GM21515 (cell line): ENCODE results near the gene AIG1.

Experiments
- ATAC-seq: cut with Tn5 transposase; IDR thresholded peaks from one replicate; pipeline ENCODE4 v1.9.1; 2021; ENCODE audit not compliant: unreplicated experiment

Gene AIG1

DNA sequence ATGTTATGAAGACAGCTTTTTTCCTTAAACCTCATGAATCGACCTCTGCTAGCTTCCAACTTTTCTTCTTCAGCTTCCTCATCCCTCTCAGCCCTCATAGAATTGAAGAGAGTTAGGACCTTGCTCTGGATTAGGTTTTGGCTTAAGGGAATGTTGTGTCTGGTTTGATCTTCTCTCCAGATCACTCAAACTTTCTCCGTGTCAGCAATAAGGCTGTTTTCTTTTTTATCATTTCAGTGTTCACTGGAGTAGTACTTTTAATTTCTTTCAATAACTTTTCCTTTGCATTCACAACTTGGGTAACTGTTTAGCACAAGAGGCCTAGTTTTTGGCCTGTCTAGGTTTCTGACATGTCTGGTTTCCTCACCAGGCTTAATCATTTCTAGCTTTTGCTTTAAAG lies 32.6 kb downstream of the AIG1 start:
- no peak for ATAC-seq

DNA sequence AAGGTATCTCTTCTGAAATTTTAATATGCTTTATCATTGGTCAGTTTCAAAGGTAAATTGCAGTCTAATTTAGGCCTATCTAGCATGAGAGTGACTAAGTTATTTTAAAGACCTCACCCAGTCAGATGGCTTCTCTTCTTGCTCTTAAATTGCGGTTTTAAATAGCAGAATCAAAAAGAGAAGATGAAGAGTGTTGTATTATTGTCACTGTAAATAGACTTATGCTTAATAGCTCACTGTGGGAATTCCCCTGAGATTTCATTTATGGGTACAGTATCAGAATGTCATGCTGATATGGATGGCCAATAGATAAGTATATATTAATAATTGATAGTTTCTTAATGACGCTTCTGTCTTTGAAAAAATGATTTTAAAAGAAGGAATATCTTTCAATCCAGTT lies 35.7 kb downstream of the AIG1 start:
- no peak for ATAC-seq

DNA sequence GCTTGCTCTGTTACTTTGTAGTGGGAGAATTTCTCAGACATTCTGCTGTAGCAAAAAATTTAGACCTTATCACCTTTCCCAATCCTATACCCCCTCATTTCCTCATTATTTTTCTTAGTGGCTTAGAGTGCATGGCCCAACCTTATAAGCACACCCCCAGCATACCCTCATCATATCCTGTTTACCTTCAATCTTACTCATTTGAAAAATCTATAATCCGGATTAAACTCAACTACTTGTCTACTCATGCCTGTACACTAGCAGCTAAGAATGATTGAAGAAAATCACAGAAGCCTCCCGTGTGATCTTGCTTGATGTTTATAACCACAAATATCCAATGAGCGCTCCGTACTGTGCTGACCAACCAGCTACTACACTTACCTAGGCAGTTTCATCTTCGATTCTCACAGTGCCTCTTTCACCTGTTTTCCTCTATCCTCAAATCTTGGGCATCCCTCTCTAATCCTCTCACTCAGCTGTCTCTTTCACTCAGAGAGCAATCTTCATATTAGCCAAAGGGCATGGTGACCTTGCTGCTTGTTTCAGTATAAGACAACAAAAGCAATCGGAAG lies 36.6 kb downstream of the AIG1 start:
- ATAC-seq: no peak

DNA sequence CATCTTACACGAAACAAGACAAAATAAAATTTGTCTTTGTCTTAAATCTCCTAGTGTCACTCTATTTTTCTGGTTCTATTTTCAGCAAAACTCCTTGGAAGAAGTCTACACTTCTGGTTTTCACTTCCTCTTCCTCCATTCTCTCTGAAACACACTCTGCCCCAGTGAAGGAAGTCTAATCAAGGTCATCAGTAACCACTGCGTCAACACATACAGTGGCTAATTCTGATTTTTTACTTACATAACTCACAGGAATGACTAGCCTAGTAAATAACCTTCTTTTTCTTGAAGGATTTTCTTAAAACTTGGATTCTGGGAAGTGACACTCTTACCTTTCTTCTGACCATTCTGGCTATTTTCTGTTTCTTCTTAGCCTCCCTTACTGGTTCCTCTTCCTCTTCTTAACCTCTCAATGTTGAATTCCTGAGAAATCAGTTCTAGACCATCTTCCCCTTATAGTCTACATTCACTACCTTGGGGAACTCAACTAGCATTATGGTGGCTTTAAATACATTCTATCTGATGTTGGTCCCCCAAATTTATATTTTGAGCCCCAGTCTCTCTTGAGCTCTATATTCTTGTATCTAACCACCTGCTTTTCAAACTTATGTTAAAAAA lies 37.5 kb downstream of the AIG1 start:
- ATAC-seq: peak; percentile 77

- ATAC-seq: no peak
Observed at GRCh38 chr6:143099647-143100046, 39.0 kb downstream of the AIG1 start.

- ATAC-seq: no peak
Observed at GRCh38 chr6:143100429-143100828, 39.7 kb downstream of the AIG1 start.

DNA sequence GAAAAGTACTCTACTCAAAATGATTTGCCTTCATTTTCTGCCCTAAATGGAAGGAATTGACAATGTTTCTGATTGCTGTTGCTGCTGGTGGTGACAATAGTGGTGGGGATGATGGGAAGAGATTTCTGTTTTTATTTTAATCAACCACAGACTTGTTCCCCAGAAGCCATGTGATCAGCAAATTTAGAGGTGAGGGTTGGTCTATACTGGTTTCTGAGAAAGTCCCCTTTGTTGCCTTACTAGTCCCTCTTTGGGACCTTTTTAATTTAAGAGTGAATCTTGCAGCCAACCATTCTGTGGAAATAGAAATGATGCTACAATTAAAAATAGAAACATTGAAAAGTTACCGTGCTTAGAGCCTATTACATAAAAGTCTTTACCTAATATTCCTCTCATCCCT lies 43.2 kb downstream of the AIG1 start:
- ATAC-seq: no peak

- no peak for ATAC-seq
Observed at GRCh38 chr6:143107440-143107839, 46.8 kb downstream of the AIG1 start.

- no peak for ATAC-seq
Observed at GRCh38 chr6:143107911-143108761, 47.4 kb downstream of the AIG1 start.

- ATAC-seq: no peak
Observed at GRCh38 chr6:143109196-143109595, 48.5 kb downstream of the AIG1 start.

DNA sequence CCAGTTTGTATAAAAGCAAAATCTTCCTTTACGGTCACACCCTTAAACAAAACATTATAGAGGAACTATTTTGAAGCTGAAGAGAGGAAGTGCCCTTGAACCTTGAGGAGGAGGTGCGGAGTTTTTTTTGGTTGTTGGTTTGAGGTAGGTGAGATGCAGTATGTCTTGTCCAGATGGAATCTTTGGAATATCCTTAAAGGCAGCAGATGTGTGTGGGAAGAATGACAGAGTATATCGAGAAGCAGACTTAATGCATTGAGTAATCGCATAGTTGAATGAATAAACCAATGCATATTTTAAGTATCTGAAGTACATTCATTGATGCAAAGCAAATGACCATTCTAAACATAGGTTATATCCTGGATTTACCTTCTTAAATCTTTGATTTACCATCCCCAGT lies 49.9 kb downstream of the AIG1 start:
- no peak for ATAC-seq

GRCh38 chr6:143110996-143111395 lies 50.3 kb downstream of the AIG1 start:
- ATAC-seq: no peak

DNA sequence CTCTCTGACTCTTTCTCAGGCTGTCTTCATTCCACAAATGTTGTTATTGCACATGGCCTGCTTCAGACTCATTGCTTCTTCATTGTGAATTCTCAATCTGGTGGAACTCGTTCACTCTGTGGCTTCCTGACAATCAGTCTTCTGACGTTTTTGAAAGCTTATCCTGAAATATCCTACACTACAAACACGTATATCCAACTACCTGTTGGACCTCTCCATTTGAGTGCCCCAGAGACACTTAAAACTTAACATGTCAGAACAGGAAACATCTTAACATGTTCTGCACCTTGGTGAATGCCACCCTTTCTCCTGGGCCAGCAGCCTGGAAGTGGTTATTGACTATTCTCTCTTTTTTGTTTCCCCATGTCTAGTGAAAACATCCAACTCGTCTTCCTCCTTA lies 50.8 kb downstream of the AIG1 start:
- ATAC-seq: no peak

GRCh38 chr6:143112084-143112768 lies 51.5 kb downstream of the AIG1 start:
- ATAC-seq: peak; percentile 68

DNA sequence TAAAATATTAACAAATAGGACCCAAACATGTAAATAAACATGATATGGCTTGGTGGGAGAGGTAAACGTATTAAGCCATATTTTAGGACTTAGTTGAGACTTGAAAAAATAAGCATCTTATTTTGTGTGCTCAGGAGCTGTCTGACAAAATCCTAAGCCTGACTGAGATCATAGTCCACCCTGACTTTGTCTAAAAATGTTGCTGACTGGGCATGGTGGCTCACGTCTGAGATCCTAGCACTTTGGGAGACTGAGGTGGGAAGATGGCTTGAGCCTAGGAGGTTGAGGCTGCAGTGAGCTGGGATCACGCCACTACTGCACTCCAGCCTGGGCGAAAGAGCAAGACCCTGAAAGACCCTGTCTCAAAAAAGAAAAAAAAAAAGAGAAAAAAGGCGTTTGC lies 52.1 kb downstream of the AIG1 start:
- no peak for ATAC-seq

GRCh38 chr6:143115728-143116127 lies 55.0 kb downstream of the AIG1 start:
- no peak for ATAC-seq

DNA sequence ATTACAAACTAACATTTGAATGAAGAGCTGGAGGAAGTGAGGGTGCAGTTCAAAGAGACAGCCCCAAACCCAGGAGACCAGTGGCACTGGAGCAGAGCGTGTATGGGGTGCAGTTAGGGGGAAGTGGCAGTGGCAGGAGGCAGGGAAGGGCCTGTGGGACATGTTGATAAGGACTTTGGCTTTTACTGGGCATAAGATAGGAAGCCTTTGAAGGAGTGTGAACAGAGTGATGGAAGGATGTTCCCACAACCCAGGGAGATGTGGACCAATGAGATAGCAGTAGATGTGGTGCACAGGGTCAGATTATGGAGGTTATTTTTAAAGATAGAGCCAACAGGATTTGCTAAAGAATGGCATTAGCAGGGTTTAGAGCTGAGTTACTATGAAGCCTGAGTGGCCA lies 56.4 kb downstream of the AIG1 start:
- no peak for ATAC-seq

DNA sequence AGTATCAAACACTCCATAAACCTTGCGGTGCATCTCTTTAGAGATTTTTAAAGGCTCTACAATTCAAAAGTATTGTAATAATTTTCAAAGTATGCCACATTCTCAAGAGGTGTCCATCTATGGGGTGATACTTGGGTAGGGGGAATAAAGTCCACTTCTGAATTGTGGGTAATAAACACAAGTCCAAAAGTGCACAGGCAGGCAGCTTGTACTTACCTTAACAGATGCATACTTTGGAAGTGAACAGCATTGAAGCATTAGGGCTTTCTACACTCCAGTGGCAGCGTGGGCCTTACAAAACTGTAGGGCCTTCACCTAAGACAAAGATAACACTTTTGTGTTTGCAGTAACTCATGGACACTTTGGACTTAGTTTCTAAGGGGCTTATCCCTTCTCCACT lies 58.6 kb downstream of the AIG1 start:
- no peak for ATAC-seq

DNA sequence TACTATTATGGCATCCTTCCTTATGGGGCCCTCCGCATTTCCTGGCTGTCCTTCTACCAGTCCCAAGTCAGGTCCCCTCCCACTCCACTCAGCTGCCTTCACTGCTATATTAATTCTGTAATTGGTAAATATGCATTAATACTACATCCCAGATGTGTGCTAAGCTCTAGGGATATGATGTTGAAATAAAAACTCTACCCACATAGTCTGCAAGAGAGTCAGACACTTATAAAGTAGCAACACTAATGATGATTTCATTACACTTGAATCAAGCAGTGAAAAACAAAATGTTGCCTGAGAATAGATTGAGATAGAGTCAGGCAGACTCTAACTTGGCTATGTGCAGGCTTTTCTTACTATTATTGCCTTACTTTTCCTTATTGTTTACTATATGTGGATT lies 62.4 kb downstream of the AIG1 start:
- no peak for ATAC-seq

DNA sequence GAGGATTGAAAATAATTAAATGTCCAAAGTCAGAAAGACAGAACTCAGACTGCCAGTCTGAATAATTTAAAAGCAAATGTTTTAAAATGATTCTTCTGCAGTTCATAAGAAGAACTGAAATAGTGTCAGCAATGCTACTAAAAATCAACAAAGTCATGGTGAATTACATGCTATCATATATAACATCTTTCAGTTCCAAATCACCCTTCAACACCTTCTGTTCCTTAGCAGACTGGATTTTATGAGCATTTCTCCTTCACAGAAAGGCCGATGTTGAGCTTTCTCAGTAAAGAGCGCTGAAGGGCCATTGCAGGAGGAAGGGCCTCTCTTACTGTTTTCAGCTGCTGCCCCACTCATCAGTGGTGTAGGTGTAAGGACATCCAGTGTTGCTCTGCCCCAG lies 63.3 kb downstream of the AIG1 start:
- no peak for ATAC-seq

GRCh38 chr6:143125455-143125854 lies 64.8 kb downstream of the AIG1 start:
- no peak for ATAC-seq
